Adrenal gland (tissue), 5 donors: ENCODE data around the gene SEMA5A.

Experiments
- CTCF ChIP-seq, 6 experiments: fragments of 450-650 bp in 4 of 6; fragments of 200-600 bp in 2 of 6; sonication (generic) in 1 of 6; IDR thresholded peaks; 1 replicate in 5 of 6; 2 replicates in 1 of 6; pipeline versions ENCODE4 v1.5.1 to v1.8.0; 2016 to 2021; ENCODE audit warnings: antibody characterized with exemption in 6 of 6, mild to moderate bottlenecking in 2 of 6, moderate library complexity in 1 of 6
- POLR2A ChIP-seq, 2 donors: fragments of 450-650 bp; IDR thresholded peaks; one replicate each; pipeline ENCODE4 v1.6.1; 2017; ENCODE audit warnings: antibody characterized with exemption in 2 of 2, mild to moderate bottlenecking in 2 of 2, moderate library complexity in 1 of 2
- donor health status: DM: no; HTN: no; CAD: no.

GRCh38 chr5:9122528-9122927 is 423.3 kb downstream of the SEMA5A start:
- TF ChIP-seq POLR2A (IDR thresholded peaks at IDR 0.05) (no peak), CTCF (IDR thresholded peaks at IDR 0.05) (no peak)
